Astrocyte of the cerebellum (primary cell): ENCODE data around the gene SH3TC1.

Experiments used
- DNase-seq: peaks from one replicate; pipeline ENCODE4 v3.0.0-alpha.2; 2011; ENCODE audit warnings: low read depth
- H3K4me3 ChIP-seq: 2 replicates; pipeline ENCODE4 v1.5.1; 2011; ENCODE audit warnings: mild to moderate bottlenecking, low read depth, low read length, moderate library complexity
- CTCF ChIP-seq: IDR thresholded peaks from 2 replicates; pipeline ENCODE4 v1.5.1; 2012; ENCODE audit warnings: low read length, low read depth, moderate library complexity, mild to moderate bottlenecking; ENCODE audit errors: missing control alignments
- in situ Hi-C: cut with HindIII; loops from 2 replicates; pipeline ENCODE4 v1.10.0; 2017; ENCODE audit warnings: low sequenced_read_pairs

The SH3TC1 gene

GRCh38 chr4:8158710-8159536, 40.2 kb upstream of the SH3TC1 start, which contains the start of gene ABLIM2:
Gene ABLIM2 (minus strand): TSS chr4:8158813. CDS start chr4:8158689, 124 bp downstream.
- DNase-seq = peak; percentile 92
- TF ChIP-seq CTCF = no peak
- peak within 1 kb of the TSS; percentile 88 for H3K4me3 ChIP-seq
- in situ Hi-C loops = no loop called here

- in situ Hi-C loops = no loop called here
- peak overlapping the region; percentile 88 for H3K4me3 ChIP-seq
- no peak for DNase-seq
- TF ChIP-seq CTCF = no peak
Measured at GRCh38 chr4:8159537-8160232, 39.4 kb upstream of the SH3TC1 start.

- no peak overlapping the region for H3K4me3 ChIP-seq
- in situ Hi-C loops = no loop called here
- no peak for DNase-seq
- TF ChIP-seq CTCF = no peak
Measured at GRCh38 chr4:8160233-8160560, 38.9 kb upstream of the SH3TC1 start.

GRCh38 chr4:8160572-8160971, 38.5 kb upstream of the SH3TC1 start:
- no peak for TF ChIP-seq CTCF
- in situ Hi-C loops = no loop called here
- H3K4me3 ChIP-seq = no peak overlapping the region
- DNase-seq = no peak

GRCh38 chr4:8162625-8163024, 36.5 kb upstream of the SH3TC1 start:
- in situ Hi-C loops = no loop called here
- no peak for DNase-seq
- TF ChIP-seq CTCF = no peak
- no peak overlapping the region for H3K4me3 ChIP-seq

- DNase-seq = no peak
- in situ Hi-C loops = no loop called here
- no peak for TF ChIP-seq CTCF
- no peak overlapping the region for H3K4me3 ChIP-seq
Measured at GRCh38 chr4:8163026-8163425, 36.1 kb upstream of the SH3TC1 start.
